CD14-positive monocyte (primary cell): Measurements from ENCODE around the gene RAB6C. TPM values are rescaled to one million over a fixed set of nuclear protein-coding genes. Genes with fewer than 3 reads are reported as not detected.
"Not testable (repeated sequence)": the region's sequence is repeated elsewhere in the genome, so short reads cannot be mapped to it uniquely, and the experiment has no call there.

Source experiments
- DNase-seq, 3 donors: peaks; one replicate each; pipeline ENCODE4 v3.0.0-alpha.2; 2011 to 2022
- H2AFZ ChIP-seq: 2 replicates; pipeline ENCODE4 v1.6.0; 2012; ENCODE audit warnings: mild to moderate bottlenecking, low read depth, low read length, inconsistent platforms; ENCODE audit not compliant: insufficient read depth, poor library complexity, severe bottlenecking
- H3K27ac ChIP-seq, 2 donors: 1 replicate in 1 of 2; 2 replicates in 1 of 2; pipeline ENCODE4 v1.5.1; 2012 to 2013; ENCODE audit warnings: low read length in 2 of 2, control low read depth in 1 of 2, inconsistent platforms in 1 of 2, low read depth in 1 of 2, mild to moderate bottlenecking in 1 of 2
- H3K27me3 ChIP-seq, 2 donors: one replicate each; pipeline versions ENCODE4 v1.6.0 to v1.6.1; 2011 to 2013; ENCODE audit warnings: low read length in 2 of 2; ENCODE audit not compliant: control insufficient read depth in 2 of 2, insufficient read depth in 2 of 2
- H3K36me3 ChIP-seq, 2 donors: replicated peaks in 1 of 2; 1 replicate in 1 of 2; 2 replicates in 1 of 2; pipeline versions ENCODE4 v1.5.1 to v1.6.1; 2012 to 2013; ENCODE audit warnings: low read length in 2 of 2, control low read depth in 1 of 2, inconsistent platforms in 1 of 2, mild to moderate bottlenecking in 1 of 2; ENCODE audit not compliant: insufficient read depth in 2 of 2, control insufficient read depth in 1 of 2
- H3K4me1 ChIP-seq, 2 donors: 1 replicate in 1 of 2; 2 replicates in 1 of 2; pipeline versions ENCODE4 v1.5.1 to v1.6.1; 2012 to 2013; ENCODE audit warnings: low read length in 2 of 2, control low read depth in 1 of 2, inconsistent platforms in 1 of 2, mild to moderate bottlenecking in 1 of 2, moderate library complexity in 1 of 2; ENCODE audit not compliant: insufficient read depth in 2 of 2, control insufficient read depth in 1 of 2
- H3K4me2 ChIP-seq: replicated peaks from 2 replicates; pipeline ENCODE3; 2012; ENCODE audit warnings: low read length, moderate library complexity, mild to moderate bottlenecking; ENCODE audit not compliant: poor library complexity, severe bottlenecking; ENCODE audit errors: extremely low read depth
- H3K4me3 ChIP-seq, 3 experiments: fragments of 200-600 bp in 1 of 3; sonication (generic) in 1 of 3; replicated peaks in 1 of 3; 1 replicate in 2 of 3; 2 replicates in 1 of 3; pipeline ENCODE4 v1.5.1; 2011 to 2013; ENCODE audit warnings: low read length in 3 of 3, mild to moderate bottlenecking in 3 of 3, control low read depth in 2 of 3, low read depth in 2 of 3, inconsistent platforms in 1 of 3, moderate library complexity in 1 of 3
- H3K79me2 ChIP-seq: 2 replicates; pipeline ENCODE4 v1.6.0; 2012; ENCODE audit warnings: mild to moderate bottlenecking, control low read depth, inconsistent platforms, low read length, moderate library complexity; ENCODE audit not compliant: insufficient read depth
- H3K9ac ChIP-seq: 2 replicates; pipeline ENCODE4 v1.6.0; 2017; ENCODE audit warnings: low read length, mild to moderate bottlenecking; ENCODE audit not compliant: insufficient read depth, poor library complexity, severe bottlenecking
- H3K9me3 ChIP-seq, 2 donors: replicated peaks in 1 of 2; 1 replicate in 1 of 2; 2 replicates in 1 of 2; pipeline versions ENCODE4 v1.5.1 to v1.6.1; 2012 to 2013; ENCODE audit warnings: low read length in 2 of 2, control low read depth in 1 of 2; ENCODE audit not compliant: control insufficient read depth in 1 of 2, insufficient read depth in 1 of 2
- H4K20me1 ChIP-seq: 2 replicates; pipeline ENCODE4 v1.6.0; 2012; ENCODE audit warnings: mild to moderate bottlenecking, low read length, control low read depth, moderate library complexity; ENCODE audit not compliant: insufficient read depth
- H3K27ac Mint-ChIP-seq, 7 donors: one replicate each; pipeline ENCODE4 v1.8.0; 2020; ENCODE audit warnings: mild to moderate bottlenecking in 7 of 7, mixed read lengths in 7 of 7, moderate library complexity in 6 of 7, inconsistent platforms in 2 of 7
- H3K27me3 Mint-ChIP-seq, 3 donors: one replicate each; pipeline ENCODE4 v1.8.0; 2021 to 2022; ENCODE audit warnings: low read depth in 3 of 3, mild to moderate bottlenecking in 3 of 3, mixed read lengths in 3 of 3, moderate library complexity in 3 of 3, inconsistent platforms in 1 of 3
- H3K36me3 Mint-ChIP-seq, 2 donors: one replicate each; pipeline ENCODE4 v1.8.0; 2020; ENCODE audit warnings: mixed read lengths in 2 of 2, inconsistent platforms in 1 of 2, mild to moderate bottlenecking in 1 of 2
- H3K4me1 Mint-ChIP-seq: one replicate; pipeline ENCODE4 v1.8.0; 2020; ENCODE audit warnings: mild to moderate bottlenecking, mixed read lengths
- H3K4me3 Mint-ChIP-seq, 2 donors: one replicate each; pipeline ENCODE4 v1.8.0; 2020; ENCODE audit warnings: mild to moderate bottlenecking in 2 of 2, mixed read lengths in 2 of 2, moderate library complexity in 1 of 2
- H3K9me3 Mint-ChIP-seq, 7 donors: one replicate each; pipeline ENCODE4 v1.8.0; 2020 to 2022; ENCODE audit warnings: mixed read lengths in 7 of 7, mild to moderate bottlenecking in 6 of 7, moderate library complexity in 6 of 7, inconsistent platforms in 2 of 7
- CTCF ChIP-seq: fragments of 200-600 bp; IDR thresholded peaks from one replicate; pipeline ENCODE4 v1.8.0; 2022; ENCODE audit warnings: antibody characterized with exemption, mild to moderate bottlenecking
- WGBS: methylation state at CpG from one replicate; pipeline ENCODE4 v1.1.5; 2013; ENCODE audit warnings: missing lambda C conversion rate; ENCODE audit not compliant: insufficient coverage; 5-methylcytosine and 5-hydroxymethylcytosine counted together
- intact Hi-C, 2 donors: fragments of 100-400 bp; cut with micrococcal nuclease; formaldehyde crosslinking; loops; one replicate each; pipeline versions ENCODE4 v1.15.0 to v1.15.1; 2023
- polyA plus RNA-seq, 3 donors: library from polyadenylated mRNA; depleted of rRNA in 1 of 3; unstranded in 2 of 3; stranded (reverse) in 1 of 3; fragments of 300-500 nt in 2 of 3; fragments of >200 nt in 1 of 3; fragmentation: Illumina TruSeq in 2 of 3; gene quantifications; 1 replicate in 2 of 3; 2 replicates in 1 of 3; pipeline ENCODE4 v1.2.3, GENCODE V29; 2012 to 2021

The RAB6C gene
- polyA plus RNA-seq, 3 donors = not detected

GRCh38 chr2:129945557-129945956, 33.9 kb upstream of the RAB6C start:
- H3K27me3 ChIP-seq = no peaks in the 10 kb centered on the region
- DNase-seq = no peak
- no peaks in the 10 kb centered on the region for H4K20me1 ChIP-seq
- no peak overlapping the region for H3K4me3 Mint-ChIP-seq
- no peak overlapping the region for H3K4me2 ChIP-seq
- no peak overlapping the region for H3K9ac ChIP-seq
- peaks cover 0 to 5% (median 0%) of the 10 kb centered on the region in 7 donors for H3K9me3 Mint-ChIP-seq
- H3K36me3 ChIP-seq = no peaks in the 10 kb centered on the region
- no peak overlapping the region for H3K4me3 ChIP-seq
- no peak for TF ChIP-seq CTCF
- intact Hi-C loops = no loop called here
- peaks cover 1 to 11% (median 5%) of the 10 kb centered on the region in 3 donors for H3K27me3 Mint-ChIP-seq
- H3K9me3 ChIP-seq = no peaks in the 10 kb centered on the region
- H2AFZ ChIP-seq = no peak overlapping the region
- H3K4me1 ChIP-seq = no peaks in the 10 kb centered on the region
- no peak overlapping the region for H3K27ac Mint-ChIP-seq
- H3K4me1 Mint-ChIP-seq = no peaks in the 10 kb centered on the region
- H3K79me2 ChIP-seq = no peaks in the 10 kb centered on the region
- no peaks in the 10 kb centered on the region for H3K36me3 Mint-ChIP-seq
- H3K27ac ChIP-seq = no peak overlapping the region

GRCh38 chr2:129947712-129948111, 31.8 kb upstream of the RAB6C start:
- H3K9me3 Mint-ChIP-seq, H3K27ac Mint-ChIP-seq, H3K4me1 ChIP-seq, H3K27me3 ChIP-seq, H2AFZ ChIP-seq, H3K9ac ChIP-seq, H3K36me3 ChIP-seq, H3K4me3 ChIP-seq, H3K4me1 Mint-ChIP-seq, intact Hi-C loops, H3K27ac ChIP-seq, H3K4me3 Mint-ChIP-seq, H3K27me3 Mint-ChIP-seq, H3K79me2 ChIP-seq, H3K4me2 ChIP-seq, H4K20me1 ChIP-seq, H3K9me3 ChIP-seq, DNase-seq, H3K36me3 Mint-ChIP-seq: not testable (repeated sequence)
- no CpG with 5 or more reads among the region's 2 CpGs for WGBS

GRCh38 chr2:129956171-129956570, 23.3 kb upstream of the RAB6C start:
- WGBS = 95% methylated on average over 3 of the region's 6 CpGs
- H3K9ac ChIP-seq, H3K79me2 ChIP-seq, intact Hi-C loops, H3K4me1 ChIP-seq, H3K4me1 Mint-ChIP-seq, H3K27ac ChIP-seq, H3K36me3 ChIP-seq, H3K27me3 Mint-ChIP-seq, H3K4me3 Mint-ChIP-seq, H3K4me2 ChIP-seq, H4K20me1 ChIP-seq, H3K9me3 ChIP-seq, H2AFZ ChIP-seq, H3K4me3 ChIP-seq, H3K27me3 ChIP-seq, H3K9me3 Mint-ChIP-seq, H3K36me3 Mint-ChIP-seq, DNase-seq, H3K27ac Mint-ChIP-seq: not testable (repeated sequence)
